OCI-LY3 (cell line): ENCODE data around the gene GSTT2.
"Not testable (repeated sequence)": the region's sequence is repeated elsewhere in the genome, so short reads cannot be mapped to it uniquely, and the experiment has no call there.

Source experiments
- H2AFZ ChIP-seq: fragments of 200-600, 300-600 bp; shearing (Covaris generic); 2 replicates; pipeline ENCODE4 v1.6.0; 2014; ENCODE audit warnings: antibody characterized with exemption, low read depth, low read length
- H3K27ac ChIP-seq: fragments of 200-600, 300-600 bp; sonication (generic); 2 replicates; pipeline ENCODE4 v1.5.1; 2014; ENCODE audit warnings: mild to moderate bottlenecking, low read length, moderate library complexity, mixed read lengths
- H3K27me3 ChIP-seq: fragments of 200-600, 300-600 bp; sonication (generic); 2 replicates; pipeline ENCODE4 v1.6.1; 2014; ENCODE audit warnings: low read depth, low read length, mixed read lengths
- H3K36me3 ChIP-seq: fragments of 200-600, 300-600 bp; sonication (generic); replicated peaks from 2 replicates; pipeline ENCODE3; 2014; ENCODE audit warnings: low read depth, low read length, mixed read lengths
- H3K4me1 ChIP-seq: fragments of 300-600, 200-600 bp; sonication (generic); 2 replicates; pipeline ENCODE4 v1.6.1; 2014; ENCODE audit warnings: low read length, mixed read lengths
- H3K4me2 ChIP-seq: fragments of 200-600, 300-600 bp; sonication (generic); 2 replicates; pipeline ENCODE4 v1.6.1; 2014; ENCODE audit warnings: low read length, mixed read lengths
- H3K4me3 ChIP-seq: fragments of 300-600, 200-600 bp; sonication (generic); 2 replicates; pipeline ENCODE4 v1.5.1; 2014; ENCODE audit warnings: antibody characterized with exemption, mild to moderate bottlenecking, low read length, moderate library complexity
- H3K79me2 ChIP-seq: fragments of 300-600, 200-600 bp; shearing (Covaris generic); 2 replicates; pipeline ENCODE4 v1.6.1; 2014; ENCODE audit warnings: mild to moderate bottlenecking, low read length, mixed read lengths
- H3K9ac ChIP-seq: fragments of 300-600, 200-600 bp; shearing (Covaris generic); 2 replicates; pipeline ENCODE4 v1.6.0; 2014; ENCODE audit warnings: mild to moderate bottlenecking, low read length, moderate library complexity
- H3K9me3 ChIP-seq: fragments of 200-600, 300-600 bp; shearing (Covaris generic); 2 replicates; pipeline ENCODE4 v1.6.1; 2014; ENCODE audit warnings: low read length, mixed read lengths; ENCODE audit not compliant: insufficient read depth
- H4K20me1 ChIP-seq: fragments of 200-600, 300-600 bp; sonication (generic); 2 replicates; pipeline ENCODE4 v1.6.1; 2016; ENCODE audit warnings: low read length, mixed read lengths; ENCODE audit not compliant: insufficient read depth
- CTCF ChIP-seq: fragments of 200-600, 300-600 bp; sonication (generic); IDR thresholded peaks from 2 replicates; pipeline ENCODE4 v1.5.1; 2014; ENCODE audit warnings: antibody characterized with exemption, low read length, low read depth

The GSTT2 gene

GRCh38 chr22:23953485-23953884, 26.4 kb upstream of the GSTT2 start:
- H3K79me2 ChIP-seq, H3K27ac ChIP-seq, H3K4me3 ChIP-seq, H3K4me1 ChIP-seq, H3K36me3 ChIP-seq, H4K20me1 ChIP-seq, H3K9me3 ChIP-seq, H3K27me3 ChIP-seq, H3K9ac ChIP-seq, H3K4me2 ChIP-seq, H2AFZ ChIP-seq: not testable (repeated sequence)

- not testable (repeated sequence) for H3K27ac ChIP-seq, H3K9me3 ChIP-seq, H3K36me3 ChIP-seq, H3K79me2 ChIP-seq, H3K4me1 ChIP-seq, H3K27me3 ChIP-seq, H4K20me1 ChIP-seq, H2AFZ ChIP-seq, H3K4me3 ChIP-seq, H3K9ac ChIP-seq, H3K4me2 ChIP-seq
Observed at GRCh38 chr22:23954193-23954990, 25.5 kb upstream of the GSTT2 start.

DNA sequence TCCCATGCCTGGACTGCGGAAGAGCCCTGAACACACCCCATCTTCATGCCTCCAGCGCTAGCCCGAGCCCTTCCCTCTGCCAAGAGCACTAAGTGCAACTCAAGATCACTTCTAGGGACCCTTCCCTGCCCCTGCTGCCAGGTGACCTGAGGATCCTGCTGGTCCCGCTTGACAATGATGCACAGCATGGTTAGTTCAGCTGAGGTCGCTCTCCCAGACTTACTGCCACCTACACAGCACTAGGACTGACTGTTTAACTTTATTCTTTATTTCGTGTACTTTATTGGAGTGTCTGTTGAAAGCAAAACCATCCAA, 25.0 kb upstream of the GSTT2 start:
- not testable (repeated sequence) for H3K4me2 ChIP-seq, H3K27me3 ChIP-seq, H3K79me2 ChIP-seq, H4K20me1 ChIP-seq, H3K4me3 ChIP-seq, H3K4me1 ChIP-seq, H3K9ac ChIP-seq, H3K9me3 ChIP-seq, H3K27ac ChIP-seq, H2AFZ ChIP-seq, H3K36me3 ChIP-seq

GRCh38 chr22:23955886-23956285, 24.0 kb upstream of the GSTT2 start:
- H3K79me2 ChIP-seq, H3K36me3 ChIP-seq, H3K27ac ChIP-seq, H3K9me3 ChIP-seq, H3K4me1 ChIP-seq, H3K4me2 ChIP-seq, H3K4me3 ChIP-seq, H2AFZ ChIP-seq, H3K27me3 ChIP-seq, H4K20me1 ChIP-seq, H3K9ac ChIP-seq: not testable (repeated sequence)

DNA sequence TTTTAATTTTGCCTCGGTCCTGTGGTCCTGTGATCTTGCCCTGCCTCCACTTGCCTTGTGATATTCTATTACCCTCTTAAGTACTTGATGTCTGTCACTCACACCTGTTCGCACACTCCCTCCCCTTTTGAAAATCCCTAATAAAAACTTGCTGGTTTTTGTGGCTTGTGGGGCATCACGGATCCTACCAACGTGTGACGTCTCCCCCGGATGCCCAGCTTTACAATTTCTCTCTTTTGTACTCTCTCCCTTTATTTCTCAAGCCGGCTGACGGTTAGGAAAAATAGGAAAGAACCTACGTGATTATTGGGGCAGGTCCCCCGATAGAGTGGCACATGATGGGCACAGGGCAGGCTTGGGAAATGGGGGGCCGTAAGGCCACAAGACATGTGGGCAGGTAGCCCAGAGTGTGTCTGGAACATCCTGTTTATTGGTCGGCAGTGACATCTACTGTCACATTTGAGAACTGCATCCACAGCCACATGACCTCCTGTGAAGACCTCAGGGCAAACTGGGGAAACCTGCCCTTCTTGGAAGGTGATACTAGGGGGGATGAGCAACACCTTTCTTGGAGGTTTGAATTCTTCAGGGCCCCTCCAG, 23.5 kb upstream of the GSTT2 start:
- H3K27ac ChIP-seq, H3K27me3 ChIP-seq, H3K4me1 ChIP-seq, H3K9me3 ChIP-seq, H3K36me3 ChIP-seq, H4K20me1 ChIP-seq, H3K9ac ChIP-seq, H3K79me2 ChIP-seq: not testable (repeated sequence)
- Histone ChIP-seq H3K4me3 (0 out of 2 replicates have a peak overlapping the region, but pooled peaks have one; percentile 44), H2AFZ (peak overlapping the region; percentile 34; the same call in 1 of the 2 replicates), H3K4me2 (peak overlapping the region; percentile 57)
- TF ChIP-seq CTCF = peak; percentile 57

- not testable (repeated sequence) for H3K79me2 ChIP-seq, H3K9me3 ChIP-seq, H3K4me2 ChIP-seq, H3K27me3 ChIP-seq, H3K4me1 ChIP-seq, H3K9ac ChIP-seq, H2AFZ ChIP-seq, H3K36me3 ChIP-seq, H3K4me3 ChIP-seq, H4K20me1 ChIP-seq, H3K27ac ChIP-seq
Observed at GRCh38 chr22:23961084-23961771, 18.7 kb upstream of the GSTT2 start, which contains the start of gene GSTT2B. GSTT2B (minus strand) TSS chr22:23961195; CDS start chr22:23961131, 64 bp downstream.

DNA sequence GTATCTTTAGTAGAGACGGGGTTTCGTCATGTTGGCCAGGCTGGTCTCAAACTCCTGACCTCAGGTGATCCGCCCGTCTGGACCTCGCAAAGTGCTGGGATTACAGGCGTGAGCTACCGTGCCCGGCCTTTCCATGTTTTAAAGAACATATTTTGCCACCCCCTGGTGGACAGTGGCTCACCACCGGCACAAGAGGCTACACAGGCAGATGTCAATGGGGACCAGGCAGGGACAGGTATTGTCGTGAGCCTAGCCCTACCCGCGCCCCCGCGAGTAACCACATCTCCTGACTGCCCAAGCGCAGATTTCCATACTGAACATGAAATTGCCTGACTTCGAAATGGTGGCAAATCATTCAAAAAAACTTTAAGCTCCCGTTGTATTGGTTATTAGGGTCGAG, 13.8 kb upstream of the GSTT2 start:
- not testable (repeated sequence) for H3K4me2 ChIP-seq, H3K9me3 ChIP-seq, H3K9ac ChIP-seq, H3K4me3 ChIP-seq, H3K27me3 ChIP-seq, H3K4me1 ChIP-seq, H3K27ac ChIP-seq, H2AFZ ChIP-seq, H4K20me1 ChIP-seq
- peaks cover 18% of the 10 kb centered on the region for H3K79me2 ChIP-seq
- H3K36me3 ChIP-seq = peaks cover 21% of the 10 kb centered on the region

DNA sequence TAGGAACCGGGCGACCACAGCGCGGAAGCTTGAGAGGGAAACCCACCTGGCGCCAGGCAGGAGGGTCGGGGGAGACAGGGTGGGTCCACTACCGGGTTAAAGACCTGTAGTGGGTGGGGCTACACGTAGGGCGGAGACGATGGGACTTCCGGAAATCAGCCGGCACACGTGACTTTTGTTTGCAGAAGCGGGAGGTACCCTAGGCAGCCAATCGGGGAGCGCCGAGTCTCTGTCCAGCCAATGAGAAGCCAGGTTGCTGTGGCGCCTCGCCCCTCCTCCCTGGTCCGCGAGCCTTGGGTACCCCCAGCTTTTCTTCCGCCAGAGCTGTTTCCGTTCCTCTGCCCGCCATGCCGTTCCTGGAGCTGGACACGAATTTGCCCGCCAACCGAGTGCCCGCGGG, 13.4 kb upstream of the GSTT2 start, which contains the start of gene DDTL:
DDTL (plus strand) TSS at position 321 of the 400 bp plus-strand sequence; CDS start at position 348, 27 bp downstream.
- not testable (repeated sequence) for H3K4me3 ChIP-seq, H3K4me2 ChIP-seq, H4K20me1 ChIP-seq, H3K27ac ChIP-seq, H3K9me3 ChIP-seq, H2AFZ ChIP-seq, H3K9ac ChIP-seq, H3K27me3 ChIP-seq, H3K4me1 ChIP-seq
- Histone ChIP-seq H3K36me3 (peaks cover 26% of the 10 kb centered on the region), H3K79me2 (peaks cover 23% of the 10 kb centered on the region)
